ENCODE measurements around the gene PVR.

The PVR gene

DNA sequence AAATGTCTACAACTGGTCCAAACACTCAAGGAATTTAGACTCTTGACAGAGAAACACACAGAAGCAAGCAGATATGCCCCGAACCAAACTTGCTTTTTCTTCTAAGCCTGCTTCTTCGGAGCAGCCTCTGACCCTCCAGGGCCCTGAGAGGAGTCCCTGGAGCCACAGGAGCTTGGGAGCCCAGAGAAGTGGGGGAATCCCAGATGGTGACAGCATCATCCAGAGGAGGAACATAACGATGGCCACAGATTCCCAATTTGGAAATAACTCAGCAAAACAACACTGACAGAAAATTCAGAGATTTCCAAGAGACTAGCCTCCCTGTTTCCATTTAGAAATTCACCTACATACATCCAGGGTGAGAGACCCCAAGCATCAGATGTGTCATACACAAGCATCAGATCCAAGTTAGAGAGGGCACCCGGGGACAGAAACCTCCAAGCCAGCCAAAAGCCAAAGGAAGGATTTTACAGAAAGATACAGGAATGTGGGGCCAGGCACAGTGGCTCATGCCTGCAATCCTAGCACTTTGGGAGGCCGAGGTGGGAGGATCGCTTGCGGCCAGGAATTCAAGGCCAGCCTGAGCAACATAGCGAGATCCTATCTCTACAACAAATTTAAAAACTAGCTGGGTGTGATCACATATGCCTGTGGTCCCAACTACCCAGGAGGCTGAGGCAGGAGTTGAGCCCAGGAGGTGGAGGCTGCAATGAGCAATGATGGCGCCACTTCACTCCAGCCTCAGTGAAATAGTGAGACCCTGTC, 2.0 kb upstream of the PVR start:
- FAIRE-seq (no peak), DNase-seq (ENCODE audit: extremely low spot score, insufficient read length, low read depth) (no peak)

DNA sequence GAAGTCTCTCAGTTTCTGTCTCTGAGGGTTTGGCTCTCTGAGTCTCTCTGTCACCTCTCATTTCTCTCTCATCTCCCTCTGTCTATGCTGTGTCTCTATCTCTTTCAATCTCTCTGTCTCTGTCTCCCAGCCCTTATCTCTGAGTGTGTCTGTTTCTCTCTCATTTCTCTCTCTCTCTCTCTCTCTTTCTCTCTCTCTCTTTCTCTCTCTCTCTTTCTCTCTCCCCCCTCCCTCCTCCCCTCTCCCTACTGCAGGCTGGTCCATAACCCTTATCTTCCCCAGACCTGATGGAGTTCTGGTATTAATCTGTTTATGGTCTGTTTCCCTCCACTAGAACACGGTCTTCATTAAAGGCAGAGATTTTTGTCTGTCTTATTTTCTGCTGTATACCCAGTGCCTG, 1.3 kb upstream of the PVR start:
- no peak for FAIRE-seq
- DNase-seq (ENCODE audit: extremely low spot score, insufficient read length, low read depth): no peak

DNA sequence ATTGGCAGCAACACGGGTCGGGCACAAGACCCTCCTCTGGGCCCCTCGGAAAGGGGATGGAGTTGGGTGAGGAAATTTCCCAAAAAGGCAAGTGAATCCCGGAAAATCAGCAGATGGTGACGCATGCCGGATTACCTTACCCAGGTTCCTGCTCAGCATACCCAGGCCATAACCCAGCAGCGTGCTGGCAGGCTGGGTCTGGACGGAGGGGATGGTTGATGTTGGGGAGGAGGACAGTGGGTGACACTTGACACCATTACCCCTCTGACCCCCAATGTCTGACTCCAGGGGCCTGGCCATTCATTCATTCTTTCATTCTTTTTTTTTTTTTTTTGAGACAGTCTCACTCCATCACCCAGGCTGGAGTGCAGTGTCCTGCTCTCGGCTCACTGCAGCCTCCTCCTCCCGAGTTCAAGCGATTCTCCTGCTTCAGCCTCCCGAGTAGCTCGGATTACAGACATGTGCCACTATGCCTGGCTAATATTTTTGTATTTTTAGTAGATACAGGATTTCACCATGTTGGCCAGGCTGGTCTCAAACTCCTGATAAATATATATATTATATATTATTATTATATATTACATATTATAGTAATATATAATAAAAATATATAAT, 799 bp downstream of the PVR start:
- DNase-seq (ENCODE audit: extremely low spot score, insufficient read length, low read depth) (no peak), FAIRE-seq (no peak)

DNA sequence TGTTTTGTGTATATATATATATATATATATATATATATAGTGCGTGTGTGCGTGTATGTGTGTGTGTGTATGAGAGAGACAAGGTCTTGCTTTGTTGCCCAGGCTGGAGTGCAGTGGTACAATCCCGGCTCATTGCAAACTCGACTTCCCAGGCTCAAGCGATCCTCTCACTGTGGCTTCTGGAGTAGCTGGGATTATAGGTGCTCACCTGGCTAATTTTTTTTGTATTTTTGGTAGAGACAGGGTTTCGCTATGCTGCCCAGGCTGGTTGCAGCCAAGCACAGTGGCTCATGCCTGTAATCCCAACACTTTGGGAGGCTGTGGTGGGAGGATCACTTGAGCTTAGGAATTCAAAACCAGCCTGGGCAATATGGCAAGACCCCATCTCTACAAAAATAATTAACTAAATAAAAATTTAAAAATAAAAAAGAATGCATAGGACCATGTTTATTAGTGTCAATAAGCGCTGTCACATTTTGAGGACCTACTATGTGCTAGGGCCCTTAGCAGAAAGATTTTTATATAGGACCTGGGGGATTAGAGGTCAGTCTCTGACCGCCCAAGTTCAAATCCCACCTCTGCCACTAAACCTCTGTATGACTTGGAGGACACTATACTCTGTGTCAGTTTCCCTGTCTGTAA, 1.8 kb downstream of the PVR start:
- DNase-seq (ENCODE audit: extremely low spot score, insufficient read length, low read depth) (no peak), FAIRE-seq (no peak)

DNA sequence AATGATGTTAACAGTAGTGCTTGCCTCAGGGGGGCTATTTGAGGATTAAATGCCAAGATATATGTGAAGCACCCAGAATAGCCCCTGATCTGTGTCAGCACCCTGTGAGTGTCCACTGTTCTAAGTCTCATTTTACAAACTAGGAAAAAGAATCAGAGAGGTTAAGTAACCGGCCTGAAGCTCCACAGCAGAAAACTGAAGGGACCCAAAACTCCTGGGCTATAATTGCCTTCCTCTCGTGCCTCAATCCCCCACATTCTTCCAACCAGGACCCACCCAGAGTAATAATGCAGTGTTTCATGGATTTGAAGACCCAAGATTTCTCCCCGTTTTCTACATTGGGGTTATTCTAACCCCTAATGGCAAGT, 2.3 kb downstream of the PVR start:
- FAIRE-seq (no peak), DNase-seq (ENCODE audit: extremely low spot score, insufficient read length, low read depth) (no peak)

DNA sequence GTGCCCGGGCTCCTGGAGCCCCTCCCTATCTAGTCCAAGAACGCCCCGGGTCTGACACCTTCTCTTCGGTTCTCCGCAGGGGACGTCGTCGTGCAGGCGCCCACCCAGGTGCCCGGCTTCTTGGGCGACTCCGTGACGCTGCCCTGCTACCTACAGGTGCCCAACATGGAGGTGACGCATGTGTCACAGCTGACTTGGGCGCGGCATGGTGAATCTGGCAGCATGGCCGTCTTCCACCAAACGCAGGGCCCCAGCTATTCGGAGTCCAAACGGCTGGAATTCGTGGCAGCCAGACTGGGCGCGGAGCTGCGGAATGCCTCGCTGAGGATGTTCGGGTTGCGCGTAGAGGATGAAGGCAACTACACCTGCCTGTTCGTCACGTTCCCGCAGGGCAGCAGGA, 3.4 kb downstream of the PVR start:
- FAIRE-seq: no peak
- no peak for DNase-seq (ENCODE audit: extremely low spot score, insufficient read length, low read depth)

DNA sequence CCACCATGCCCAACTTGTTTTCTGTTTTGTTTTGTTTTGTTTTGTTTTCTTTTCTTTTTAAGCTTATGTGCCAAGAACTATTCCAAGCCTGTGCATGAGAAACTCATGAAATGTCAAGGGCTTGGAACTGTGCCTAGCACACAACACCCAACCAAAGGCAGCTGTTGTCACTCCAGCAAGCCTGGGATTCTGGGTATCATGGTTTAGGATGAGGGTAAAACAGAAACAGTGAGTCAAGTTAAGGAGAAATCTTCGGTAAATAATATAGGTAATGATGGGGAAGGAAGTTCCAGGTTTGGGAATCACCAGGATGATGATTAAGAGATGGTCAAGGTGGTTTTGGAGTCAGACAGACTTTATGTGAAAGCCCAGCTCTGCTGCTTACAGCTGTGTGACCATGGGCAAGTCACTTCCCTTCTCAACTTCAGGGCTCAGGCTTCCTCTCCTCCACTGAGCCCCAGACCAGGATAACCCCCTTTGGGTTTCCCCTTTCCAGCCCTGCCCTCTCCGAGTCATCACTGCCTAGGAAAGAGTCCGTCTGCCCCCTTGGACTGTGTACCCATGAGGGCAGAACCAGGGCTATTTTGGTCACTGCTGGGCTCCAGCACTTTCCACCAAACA, 5.0 kb downstream of the PVR start:
- FAIRE-seq (no peak), DNase-seq (ENCODE audit: extremely low spot score, insufficient read length, low read depth) (no peak)

DNA sequence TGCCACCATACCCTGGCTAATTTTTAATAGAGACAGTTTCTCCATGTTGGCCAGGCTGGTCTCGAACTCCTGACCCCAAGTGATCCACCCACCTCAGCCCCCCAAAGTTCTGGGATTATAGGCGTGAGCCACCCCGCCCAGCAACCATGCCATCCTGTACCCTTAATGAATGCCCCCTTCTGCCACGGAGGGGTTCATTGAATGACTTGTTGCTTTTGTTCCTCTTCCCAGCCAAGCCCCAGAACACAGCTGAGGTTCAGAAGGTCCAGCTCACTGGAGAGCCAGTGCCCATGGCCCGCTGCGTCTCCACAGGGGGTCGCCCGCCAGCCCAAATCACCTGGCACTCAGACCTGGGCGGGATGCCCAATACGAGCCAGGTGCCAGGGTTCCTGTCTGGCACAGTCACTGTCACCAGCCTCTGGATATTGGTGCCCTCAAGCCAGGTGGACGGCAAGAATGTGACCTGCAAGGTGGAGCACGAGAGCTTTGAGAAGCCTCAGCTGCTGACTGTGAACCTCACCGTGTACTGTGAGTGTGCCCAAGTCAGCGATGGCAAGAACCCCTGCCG, 6.0 kb downstream of the PVR start:
- no peak for DNase-seq (ENCODE audit: extremely low spot score, insufficient read length, low read depth)
- no peak for FAIRE-seq

DNA sequence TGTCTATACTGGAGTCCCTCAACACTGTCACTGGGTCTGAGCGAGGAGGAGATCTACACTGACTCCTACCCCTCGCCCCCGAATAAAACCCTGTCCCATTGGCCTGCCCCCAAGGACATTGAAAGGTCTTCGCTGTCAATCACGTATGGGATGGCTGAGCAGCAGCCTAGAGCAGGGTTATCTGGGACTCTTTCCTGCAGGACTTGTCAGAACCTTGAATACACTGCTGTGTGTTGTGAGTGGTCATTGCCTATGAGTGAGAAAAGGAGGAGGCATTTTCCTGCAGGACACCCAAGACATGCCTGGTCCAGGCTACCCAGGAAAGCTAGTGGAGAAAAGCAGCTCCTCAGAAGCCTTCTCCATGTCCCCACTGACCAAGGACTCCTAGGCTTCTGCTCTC, 9.6 kb downstream of the PVR start:
- DNase-seq (ENCODE audit: extremely low spot score, insufficient read length, low read depth) (no peak), FAIRE-seq (no peak)

DNA sequence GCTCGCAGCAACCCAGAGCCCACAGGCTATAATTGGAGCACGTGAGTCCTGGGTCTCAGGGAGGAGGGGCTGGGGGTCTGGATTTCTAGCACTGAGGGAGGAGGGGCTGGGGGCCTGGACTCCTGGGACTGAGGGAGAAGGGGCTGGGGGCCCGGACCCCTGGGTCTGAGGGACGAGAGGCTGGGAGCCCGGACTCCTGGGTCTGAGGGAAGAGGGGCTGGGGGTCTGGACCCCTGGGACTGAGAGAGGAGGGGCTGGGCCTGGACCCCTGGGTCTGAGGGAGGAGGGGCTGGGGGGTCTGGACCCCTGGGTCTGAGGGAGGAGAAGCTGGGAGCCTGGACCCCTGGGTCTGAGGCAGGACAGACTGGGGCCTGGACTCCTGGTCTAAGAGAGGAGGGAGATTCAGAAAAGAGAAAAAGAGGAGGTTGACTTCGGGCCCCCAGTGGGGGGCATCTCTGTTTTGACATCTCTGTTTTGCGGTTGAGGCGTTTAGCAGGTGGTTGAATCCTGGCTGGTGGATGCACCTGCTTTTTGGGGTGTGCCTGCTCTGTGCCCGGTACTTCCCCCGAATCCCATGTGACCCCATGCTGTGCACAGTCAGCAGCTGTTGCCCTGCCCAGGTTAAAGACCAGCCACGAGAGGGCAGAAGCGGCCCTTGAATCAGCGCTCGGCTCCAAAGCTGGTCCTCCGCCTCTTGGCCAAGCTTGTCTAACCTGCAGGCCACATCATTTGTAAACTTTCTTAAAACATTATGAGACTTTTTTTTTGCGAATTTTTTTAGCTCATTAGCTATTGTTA, 10.5 kb downstream of the PVR start:
- peak; percentile 81 for DNase-seq (ENCODE audit: extremely low spot score, insufficient read length, low read depth)
- FAIRE-seq: peak; percentile 92

DNA sequence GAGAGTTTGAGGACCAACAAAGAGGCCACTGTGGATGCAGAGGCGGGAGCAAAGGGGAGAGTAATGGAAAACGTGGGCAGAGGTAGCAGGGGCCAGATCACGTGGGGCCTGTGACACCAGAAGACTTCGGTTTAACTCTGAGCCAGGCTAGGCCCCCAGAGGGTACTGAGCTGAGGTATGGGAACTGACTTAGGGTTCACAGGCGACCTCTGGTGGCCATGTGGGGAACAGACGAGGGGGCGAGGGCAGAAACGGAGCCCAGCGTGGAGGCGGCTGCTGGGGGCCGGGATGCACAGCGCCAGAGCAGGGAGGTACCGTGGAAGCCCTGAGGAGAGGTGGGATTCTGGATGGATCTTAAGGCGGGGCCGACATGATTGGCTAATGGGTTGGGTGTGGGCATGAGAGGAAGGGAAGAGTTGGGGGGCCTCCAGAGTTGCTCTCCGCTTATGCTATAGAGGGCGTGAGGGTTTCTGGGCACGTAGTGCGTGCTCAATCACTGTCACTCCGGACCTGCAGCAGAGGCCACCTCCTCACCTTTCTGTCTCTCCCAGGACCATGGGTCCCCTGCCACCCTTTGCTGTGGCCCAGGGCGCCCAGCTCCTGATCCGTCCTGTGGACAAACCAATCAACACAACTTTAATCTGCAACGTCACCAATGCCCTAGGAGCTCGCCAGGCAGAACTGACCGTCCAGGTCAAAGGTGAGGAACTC, 13.7 kb downstream of the PVR start:
- FAIRE-seq: peak; percentile 60
- DNase-seq (ENCODE audit: extremely low spot score, insufficient read length, low read depth): peak; percentile 67

DNA sequence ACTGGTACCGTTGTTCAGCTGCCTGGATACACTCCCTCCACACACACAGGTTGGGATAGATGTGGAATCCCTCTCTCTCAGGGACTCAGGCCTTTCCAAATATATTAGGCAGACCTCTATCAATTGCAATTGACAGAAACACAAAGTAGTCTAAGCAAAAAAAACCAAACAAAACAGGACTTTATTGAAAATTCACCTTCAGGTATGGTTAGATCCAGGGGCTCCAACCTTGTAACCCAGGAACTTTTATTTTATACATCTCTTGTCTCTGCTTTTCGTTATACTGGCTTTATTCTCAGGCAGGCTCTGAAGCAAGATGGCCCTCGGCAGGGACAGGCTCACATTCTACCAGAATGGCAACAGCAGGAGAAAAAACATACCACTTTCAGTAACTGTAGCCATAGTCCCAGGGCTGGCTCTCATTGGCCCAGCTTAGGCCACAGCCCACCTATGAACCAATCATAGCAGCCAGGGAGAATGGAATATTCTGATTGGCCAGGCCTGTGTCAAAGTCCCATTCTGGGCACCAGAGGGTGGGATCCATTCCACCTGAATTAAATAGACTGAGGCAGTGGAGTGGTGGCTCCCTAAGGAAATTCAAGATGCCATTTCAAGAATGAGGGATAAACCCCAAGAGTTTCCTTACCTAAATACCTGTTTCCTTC, 14.5 kb downstream of the PVR start:
- FAIRE-seq (no peak), DNase-seq (ENCODE audit: extremely low spot score, insufficient read length, low read depth) (no peak)

DNA sequence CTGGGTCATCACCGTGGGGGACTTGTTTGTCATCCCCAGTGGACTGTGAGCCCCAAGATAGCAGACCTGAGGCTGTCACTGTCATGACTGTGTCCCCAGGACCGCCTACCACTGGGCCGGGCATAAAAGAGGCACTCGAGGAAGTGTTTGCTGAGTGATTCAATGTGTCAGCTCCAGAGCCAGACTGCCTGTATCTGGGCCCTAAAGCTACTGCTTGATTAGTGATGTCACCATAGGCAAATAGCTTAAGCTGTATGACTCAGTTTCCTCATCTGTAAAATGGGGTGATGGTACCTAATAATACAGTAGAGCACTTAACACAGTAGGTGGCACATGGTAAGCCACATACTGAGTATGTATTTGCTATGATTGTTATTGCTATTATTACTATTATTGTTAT, 16.4 kb downstream of the PVR start:
- no peak for FAIRE-seq

DNA sequence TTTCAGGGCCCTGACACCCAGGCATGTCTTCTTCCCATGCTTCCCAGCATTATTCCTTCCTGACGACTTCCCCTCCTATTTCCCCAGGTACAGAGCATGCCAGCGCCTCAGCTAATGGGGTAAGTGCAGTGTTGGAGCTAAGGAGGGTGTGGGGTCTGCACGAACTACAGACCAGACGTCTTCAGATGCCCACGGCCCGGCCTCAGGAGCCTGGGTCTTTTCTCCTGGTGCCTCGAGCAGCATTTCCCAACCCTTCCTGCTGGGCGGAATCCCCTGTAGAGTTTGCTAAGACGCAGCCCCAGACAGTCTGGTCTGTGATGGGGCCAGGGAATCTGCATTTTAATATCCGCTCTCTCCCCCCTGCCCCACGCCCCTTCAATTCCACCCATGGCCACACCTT, 17.5 kb downstream of the PVR start:
- DNase-seq (ENCODE audit: extremely low spot score, insufficient read length, low read depth) (no peak), FAIRE-seq (no peak)

More for the DNA sequence above, 16.4 kb downstream of the PVR start:
- DNase-seq (ENCODE audit: extremely low spot score, insufficient read length, low read depth): no peak

DNA sequence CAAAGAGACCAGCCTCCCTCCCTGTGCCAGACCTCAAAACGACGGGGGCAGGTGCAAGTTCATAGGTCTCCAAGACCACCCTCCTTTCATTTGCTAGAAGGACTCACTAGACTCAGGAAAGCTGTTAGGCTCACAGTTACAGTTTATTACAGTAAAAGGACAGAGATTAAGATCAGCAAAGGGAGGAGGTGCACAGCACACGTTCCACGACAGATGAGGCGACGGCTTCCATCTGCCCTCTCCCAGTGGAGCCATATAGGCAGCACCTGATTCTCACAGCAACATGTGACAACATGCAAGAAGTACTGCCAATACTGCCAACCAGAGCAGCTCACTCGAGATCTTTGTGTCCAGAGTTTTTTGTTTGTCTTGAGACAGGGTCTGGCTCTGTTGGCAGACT, 18.2 kb downstream of the PVR start:
- DNase-seq (ENCODE audit: extremely low spot score, insufficient read length, low read depth) (no peak), FAIRE-seq (no peak)

DNA sequence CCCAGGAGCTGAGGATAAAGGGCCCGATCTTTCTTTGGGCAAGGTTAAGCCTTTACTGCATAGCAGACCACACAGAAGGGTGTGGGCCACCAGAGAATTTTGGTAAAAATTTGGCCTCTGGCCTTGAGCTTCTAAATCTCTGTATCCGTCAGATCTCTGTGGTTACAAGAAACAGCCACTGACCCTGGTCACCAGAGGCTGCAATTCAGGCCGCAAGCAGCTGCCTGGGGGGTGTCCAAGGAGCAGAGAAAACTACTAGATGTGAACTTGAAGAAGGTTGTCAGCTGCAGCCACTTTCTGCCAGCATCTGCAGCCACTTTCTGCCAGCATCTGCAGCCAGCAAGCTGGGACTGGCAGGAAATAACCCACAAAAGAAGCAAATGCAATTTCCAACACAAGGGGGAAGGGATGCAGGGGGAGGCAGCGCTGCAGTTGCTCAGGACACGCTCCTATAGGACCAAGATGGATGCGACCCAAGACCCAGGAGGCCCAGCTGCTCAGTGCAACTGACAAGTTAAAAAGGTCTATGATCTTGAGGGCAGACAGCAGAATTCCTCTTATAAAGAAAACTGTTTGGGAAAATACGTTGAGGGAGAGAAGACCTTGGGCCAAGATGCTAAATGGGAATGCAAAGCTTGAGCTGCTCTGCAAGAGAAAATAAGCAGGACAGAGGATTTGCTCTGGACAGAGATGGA, 19.1 kb downstream of the PVR start:
- DNase-seq (ENCODE audit: extremely low spot score, insufficient read length, low read depth) (no peak), FAIRE-seq (no peak)

DNA sequence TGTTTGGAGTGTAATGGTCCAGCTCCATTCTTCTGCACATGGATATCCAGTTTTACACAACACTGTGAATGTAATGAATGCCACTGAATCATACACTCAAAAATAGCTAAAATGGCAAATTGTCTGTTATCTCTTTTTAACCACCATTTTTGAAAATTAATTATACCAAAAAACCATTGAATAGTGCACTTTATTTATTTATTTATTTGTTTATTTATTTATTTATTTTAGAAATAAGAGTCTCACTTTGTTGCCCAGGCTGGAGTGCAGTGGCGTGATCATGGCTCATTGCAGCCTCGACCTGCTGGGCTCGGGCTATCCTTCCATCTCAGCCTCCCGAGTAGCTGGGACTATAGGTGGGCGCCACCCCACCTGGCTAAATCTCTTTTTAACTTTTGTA, 20.3 kb downstream of the PVR start:
- no peak for FAIRE-seq

DNA sequence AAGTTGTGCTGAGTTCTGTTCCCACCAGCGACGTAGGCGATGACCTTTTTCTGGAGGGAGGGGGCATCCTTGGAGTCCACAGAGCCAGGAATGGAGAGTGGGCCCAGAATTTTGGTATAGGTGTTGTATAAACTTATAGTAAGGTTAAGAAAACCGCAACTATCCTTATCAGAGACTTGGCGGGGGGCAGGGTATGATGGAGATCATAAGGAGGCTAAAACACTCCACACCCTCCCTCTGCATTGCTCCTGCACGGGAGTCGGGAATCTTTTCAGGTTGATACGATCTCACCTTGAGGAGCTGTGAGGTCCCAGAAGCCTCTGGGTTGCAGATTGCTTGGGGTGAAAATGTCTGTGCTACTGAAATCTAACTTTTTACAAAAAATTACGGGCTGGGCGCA, 21.3 kb downstream of the PVR start:
- DNase-seq (ENCODE audit: extremely low spot score, insufficient read length, low read depth) (no peak), FAIRE-seq (no peak)

More for the DNA sequence above, 20.3 kb downstream of the PVR start:
- DNase-seq (ENCODE audit: extremely low spot score, insufficient read length, low read depth): no peak

All from GM18507 (cell line).